Daoy (cell line): ENCODE data around the gene ARHGAP15. TPM values are rescaled to one million over a fixed set of nuclear protein-coding genes. Genes with fewer than 3 reads are reported as not detected.

Experiments
- DNase-seq: peaks from one replicate; pipeline ENCODE4 v3.0.0-alpha.2; 2015; ENCODE audit warnings: low read depth
- total RNA-seq: library from RNA; depleted of rRNA; stranded (reverse); fragments of >200 nt; shearing (Covaris generic); gene quantifications from 2 replicates; pipeline ENCODE4 v1.2.3, GENCODE V29; 2014

Gene ARHGAP15
- total RNA-seq, 1 experiment from 2014 or later, result 1.4 TPM

DNA sequence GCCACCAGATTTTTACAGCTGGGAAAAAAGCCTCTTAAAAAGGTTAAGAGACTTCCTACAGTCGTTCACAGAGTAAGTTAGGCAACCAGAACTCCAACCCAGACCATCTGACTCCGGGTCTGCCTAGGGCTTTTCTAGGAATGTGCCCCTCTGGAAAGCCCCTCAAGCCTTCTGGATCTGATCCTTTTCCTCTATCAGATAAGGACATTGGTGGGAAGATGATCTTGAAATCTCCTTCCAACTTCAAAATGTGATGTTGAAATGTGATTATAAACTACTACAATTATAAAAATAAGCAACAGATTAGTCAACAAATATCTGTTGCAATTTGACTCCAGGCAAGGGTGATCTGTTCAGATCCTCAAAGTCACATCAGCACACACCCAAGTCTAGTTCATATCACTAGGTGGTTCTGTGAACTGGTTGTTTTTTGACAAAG is 270.4 kb downstream of the ARHGAP15 start:
- no peak for DNase-seq

- DNase-seq, result no peak
Measured at GRCh38 chr2:143401861-143402260, 272.6 kb downstream of the ARHGAP15 start.

- no peak for DNase-seq
Measured at GRCh38 chr2:143402451-143402850, 273.2 kb downstream of the ARHGAP15 start.

DNA sequence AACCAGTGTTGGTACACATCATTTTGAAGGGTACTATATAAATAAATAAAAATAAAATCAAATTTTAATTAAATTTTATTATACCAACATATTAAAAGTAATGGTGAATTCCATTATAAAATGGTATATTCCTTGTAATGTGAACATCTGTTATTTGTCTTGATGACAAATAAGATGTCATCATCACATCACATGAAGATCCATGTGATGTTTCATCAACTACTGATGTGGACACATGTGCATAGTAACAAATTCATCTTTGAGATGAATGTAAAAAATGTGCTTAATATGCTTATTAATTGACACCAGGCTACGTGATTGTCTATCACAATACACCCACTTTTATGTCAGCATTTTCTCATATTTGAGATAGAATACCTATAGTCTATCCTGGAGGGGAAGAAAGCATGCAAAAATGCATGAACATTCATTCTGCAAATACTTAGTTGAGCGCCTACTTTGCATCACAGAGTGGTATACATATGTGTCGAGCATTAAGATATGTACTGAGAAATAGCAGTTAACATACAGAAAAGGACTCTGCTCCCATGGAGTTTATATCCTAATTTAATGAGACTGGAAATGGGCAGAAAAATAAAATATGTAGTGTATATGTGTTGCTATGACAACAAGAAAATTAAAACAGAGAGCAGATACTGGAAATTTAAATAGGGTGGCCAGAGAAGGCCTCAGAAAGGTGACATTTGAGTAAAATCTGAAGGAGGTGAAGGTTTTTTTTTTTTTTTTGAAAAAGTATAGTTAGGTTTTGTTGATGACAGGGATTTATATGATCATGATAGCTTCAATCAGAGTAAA is 281.1 kb downstream of the ARHGAP15 start:
- no peak for DNase-seq

- no peak for DNase-seq
Measured at GRCh38 chr2:143415571-143415970, 286.4 kb downstream of the ARHGAP15 start.

DNA sequence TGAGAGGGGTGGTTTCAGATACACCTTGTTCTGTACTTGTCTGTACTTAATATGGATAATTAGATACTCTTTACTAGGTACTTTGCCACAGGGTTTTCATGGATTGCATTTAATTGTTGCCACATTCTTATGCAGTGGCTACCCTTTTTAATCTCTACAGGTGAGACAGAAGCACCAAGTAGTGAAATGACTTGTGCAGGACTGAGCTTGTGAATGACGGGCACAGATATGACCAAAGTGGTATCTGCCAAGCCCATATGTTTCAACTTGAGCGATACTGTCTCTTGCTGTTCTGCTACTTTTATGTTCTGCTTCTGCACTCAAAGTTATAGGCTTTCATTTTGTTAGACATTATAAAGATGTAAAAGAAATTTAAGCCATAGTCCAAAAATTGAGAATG is 288.2 kb downstream of the ARHGAP15 start:
- no peak for DNase-seq

GRCh38 chr2:143420313-143420712 is 291.1 kb downstream of the ARHGAP15 start:
- DNase-seq, result no peak

GRCh38 chr2:143422681-143423080 is 293.5 kb downstream of the ARHGAP15 start:
- no peak for DNase-seq

- no peak for DNase-seq
Measured at GRCh38 chr2:143425896-143426295, 296.7 kb downstream of the ARHGAP15 start.

DNA sequence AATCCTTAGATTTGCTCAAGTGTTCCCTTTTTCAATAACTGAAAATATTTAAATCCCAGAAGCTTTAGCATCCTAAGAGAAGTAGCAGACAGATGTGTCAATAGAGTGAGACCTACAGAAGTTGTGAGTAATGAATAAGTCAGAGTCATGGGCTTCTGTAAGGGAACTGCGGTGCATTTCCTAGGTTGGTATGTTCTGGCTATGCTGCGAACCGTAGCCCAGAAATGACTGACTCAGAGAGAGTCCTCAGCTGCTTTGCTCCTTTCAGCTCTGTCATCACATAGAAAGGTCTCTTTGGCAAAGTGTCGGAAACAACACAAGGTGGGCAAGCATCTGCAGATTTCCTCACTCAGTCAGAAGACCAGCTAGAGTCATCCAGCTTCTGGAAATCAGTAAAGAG is 297.1 kb downstream of the ARHGAP15 start:
- DNase-seq, result peak; percentile 49

- DNase-seq, result peak; percentile 25
Measured at GRCh38 chr2:143428700-143429099, 299.5 kb downstream of the ARHGAP15 start.

- DNase-seq, result peak; percentile 4
Measured at GRCh38 chr2:143429932-143430679, 300.9 kb downstream of the ARHGAP15 start.

DNA sequence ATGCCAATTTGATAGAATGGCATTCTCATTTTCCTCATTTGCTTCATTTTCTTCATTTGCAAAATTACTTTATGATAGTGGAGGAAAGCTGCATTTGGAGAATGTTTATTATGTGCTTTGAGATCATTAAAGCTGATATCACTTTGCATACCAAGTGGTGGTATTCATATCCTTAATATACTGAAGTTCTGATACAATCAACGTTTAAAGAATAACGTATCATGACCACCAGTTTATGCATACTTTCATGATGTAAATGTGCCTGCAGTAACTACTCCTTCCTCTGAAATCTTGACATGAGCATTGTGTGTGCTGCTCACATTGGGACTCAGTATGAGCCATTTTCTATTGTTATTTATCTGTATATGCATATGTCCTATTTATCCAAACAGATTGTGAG is 302.1 kb downstream of the ARHGAP15 start:
- no peak for DNase-seq

- DNase-seq, result no peak
Measured at GRCh38 chr2:143433251-143433650, 304.0 kb downstream of the ARHGAP15 start.

DNA sequence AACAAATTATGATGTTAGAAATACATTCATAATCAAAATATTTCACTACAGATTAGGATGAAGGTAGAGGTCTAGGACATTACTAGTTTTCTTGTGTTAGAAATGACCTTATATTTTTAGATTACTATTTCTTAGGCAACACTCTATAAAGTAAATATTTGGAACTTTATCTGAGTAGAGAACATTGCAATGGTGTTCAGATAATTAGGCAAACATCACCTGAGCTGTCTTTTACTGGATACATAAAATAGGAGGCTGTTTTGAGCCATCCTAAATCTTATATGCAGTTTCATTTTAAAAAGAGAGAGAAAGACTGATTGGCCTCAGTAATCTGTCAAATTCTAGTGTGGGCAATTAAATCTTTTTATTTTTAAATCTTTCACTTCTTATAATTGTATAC is 304.6 kb downstream of the ARHGAP15 start:
- no peak for DNase-seq

GRCh38 chr2:143434445-143434844 is 305.2 kb downstream of the ARHGAP15 start:
- DNase-seq, result no peak

GRCh38 chr2:143435131-143435530 is 305.9 kb downstream of the ARHGAP15 start:
- DNase-seq, result no peak

DNA sequence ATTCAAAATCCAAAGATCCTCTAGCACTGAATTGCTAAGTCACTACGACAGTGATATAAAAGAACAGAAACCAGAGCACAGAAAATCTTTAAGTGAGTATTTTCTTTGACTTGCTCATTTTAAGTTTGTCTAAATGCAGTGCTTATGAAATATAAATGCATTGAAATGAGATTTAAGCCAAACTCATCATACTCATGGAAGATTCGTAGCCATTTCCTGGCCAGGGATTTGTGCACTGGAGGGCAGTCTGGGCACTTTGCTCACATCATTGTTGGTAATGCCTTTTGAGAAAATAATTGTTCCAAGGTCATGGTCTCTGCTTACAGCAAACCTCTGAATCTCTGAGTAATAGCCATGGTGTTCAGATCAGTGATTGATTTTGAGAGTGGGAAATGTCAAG is 307.7 kb downstream of the ARHGAP15 start:
- DNase-seq, result no peak

DNA sequence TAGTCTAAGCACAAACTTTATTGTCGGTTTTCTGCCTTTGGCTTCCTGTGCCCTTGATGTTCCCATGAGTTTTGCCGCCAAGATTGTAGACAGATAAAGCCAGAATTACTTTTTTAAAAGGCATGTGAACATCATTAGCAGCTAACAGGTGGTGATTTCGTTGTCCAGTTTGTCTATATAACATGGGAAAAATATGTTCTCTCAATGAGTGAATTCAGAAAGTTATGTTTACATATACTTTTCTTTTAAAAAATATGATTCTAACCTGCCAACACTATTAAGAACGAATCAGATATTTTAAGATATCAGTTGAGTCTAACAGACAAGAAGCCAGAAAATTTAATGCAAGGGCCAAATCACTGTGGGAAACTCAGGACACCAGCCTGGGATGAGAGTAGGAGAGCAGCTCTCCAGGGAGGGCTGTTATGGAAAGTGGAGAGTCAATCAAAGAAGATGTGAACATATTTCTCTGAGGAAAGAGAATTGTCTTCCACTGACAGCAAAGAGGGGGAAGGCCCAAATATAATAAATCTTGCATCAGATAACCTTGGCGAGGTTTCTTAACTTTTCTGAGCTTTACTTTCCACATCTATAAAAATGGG is 311.3 kb downstream of the ARHGAP15 start:
- DNase-seq, result no peak

- no peak for DNase-seq
Measured at GRCh38 chr2:143442193-143442592, 313.0 kb downstream of the ARHGAP15 start.

GRCh38 chr2:143451642-143452281 is 322.5 kb downstream of the ARHGAP15 start:
- DNase-seq, result peak; percentile 43

DNA sequence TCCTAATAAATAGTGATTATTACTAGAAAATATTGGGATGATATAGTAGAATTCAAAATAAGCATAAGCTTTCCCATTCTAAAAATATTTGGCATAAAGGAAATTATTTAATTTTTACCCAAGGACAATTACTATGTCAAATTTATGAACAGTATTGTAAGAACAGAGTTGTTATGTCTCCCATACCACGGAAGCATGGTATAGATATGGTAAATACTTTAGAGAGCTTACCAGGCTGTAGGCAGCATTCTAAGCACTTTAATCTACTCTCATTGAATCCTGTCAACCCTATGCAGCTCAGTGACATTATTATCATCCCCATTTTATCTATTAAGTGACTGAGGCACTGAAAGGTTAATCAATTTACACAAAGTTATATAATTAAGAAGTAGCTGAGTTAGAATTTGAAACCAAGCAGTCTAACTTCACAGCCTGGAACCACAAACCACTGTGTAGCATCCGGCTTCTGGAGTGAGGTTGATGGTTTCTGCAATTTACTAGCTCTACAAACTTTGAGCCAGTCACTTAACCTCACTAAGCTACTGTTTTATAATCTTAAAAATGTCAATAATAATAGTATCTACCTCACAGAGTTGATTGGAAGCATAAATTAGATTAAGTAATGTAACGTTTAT is 323.7 kb downstream of the ARHGAP15 start:
- DNase-seq, result no peak
